GM12878 (cell line): ENCODE results near the gene ARHGEF1.

Experiments
- GABPA ChIP-seq: IDR thresholded peaks from 2 replicates; pipeline ENCODE4 v1.6.1; 2014; ENCODE audit warnings: antibody characterized with exemption, low read depth, mild to moderate bottlenecking, inconsistent platforms
- HDAC2 ChIP-seq: fragments of 200-600 bp; sonication (generic); IDR thresholded peaks from 2 replicates; pipeline ENCODE4 v1.6.1; 2017
- POLR2A ChIP-seq: IDR thresholded peaks from 2 replicates; pipeline ENCODE4 v1.6.1; 2011; ENCODE audit warnings: low read depth, mild to moderate bottlenecking, low read length
- RCOR1 ChIP-seq: conservative IDR thresholded peaks from 2 replicates; pipeline ENCODE4 v1.6.1; 2012; ENCODE audit warnings: low read depth, low read length, improper control_type of control experiment
- TBL1XR1 ChIP-seq: IDR thresholded peaks from 2 replicates; pipeline ENCODE4 v1.6.1; 2012; ENCODE audit warnings: low read depth, low read length, improper control_type of control experiment

GRCh38 chr19:41894350-41894749 lies 11.4 kb downstream of the ARHGEF1 start:
- TF ChIP-seq POLR2A (no peak), TBL1XR1 (no peak), GABPA (no peak), RCOR1 (no peak), HDAC2 (no peak)
